GM12891 (cell line): ENCODE measurements around the gene DGKI.

ENCODE experiments used
- DNase-seq: peaks from one replicate; pipeline ENCODE4 v3.0.0; 2011; ENCODE audit warnings: low spot score; ENCODE audit not compliant: insufficient read length
- FAIRE-seq: peaks from 2 replicates; lab custom pipeline; 2011; peaks lifted over from hg19 to GRCh38; lab: Jason Lieb, UNC
- PAX5 ChIP-seq: IDR thresholded peaks from 2 replicates; pipeline ENCODE4 v1.6.1; 2011; ENCODE audit warnings: low read length, moderate library complexity, mild to moderate bottlenecking; ENCODE audit not compliant: insufficient read depth, severe bottlenecking
- POLR2A ChIP-seq: IDR thresholded peaks from 2 replicates; pipeline ENCODE4 v1.6.1; 2011; ENCODE audit warnings: low read depth, low read length, control low read depth
- POLR2AphosphoS5 ChIP-seq: IDR thresholded peaks from 2 replicates; pipeline ENCODE4 v1.6.1; 2011; ENCODE audit warnings: low read depth, low read length, control low read depth
- POU2F2 ChIP-seq: IDR thresholded peaks from 2 replicates; pipeline ENCODE4 v1.6.1; 2011; ENCODE audit warnings: low read depth, mild to moderate bottlenecking, control low read depth, low read length, moderate library complexity
- SPI1 ChIP-seq: IDR thresholded peaks from 2 replicates; pipeline ENCODE4 v1.6.1; 2011; ENCODE audit warnings: low read depth, low read length, control low read depth
- TAF1 ChIP-seq: IDR thresholded peaks from 2 replicates; pipeline ENCODE4 v1.6.1; 2011; ENCODE audit warnings: low read depth, low read length, control low read depth

The DGKI gene

GRCh38 chr7:137647905-137648565, 198.7 kb downstream of the DGKI start:
- FAIRE-seq: no peak
- no peak for DNase-seq
- TF ChIP-seq TAF1 (no peak), SPI1 (no peak), POLR2A (no peak), POLR2AphosphoS5 (no peak), POU2F2 (no peak), PAX5 (no peak)

- TF ChIP-seq POU2F2 (no peak), SPI1 (no peak), POLR2AphosphoS5 (no peak), TAF1 (no peak), PAX5 (no peak), POLR2A (no peak)
- FAIRE-seq: no peak
- DNase-seq: no peak
Measured at GRCh38 chr7:137642472-137642871, 204.3 kb downstream of the DGKI start.

- DNase-seq (no peak), FAIRE-seq (no peak)
- TF ChIP-seq TAF1: no peak
- no peak for TF ChIP-seq PAX5
- no peak for TF ChIP-seq SPI1
- TF ChIP-seq POLR2A: no peak
- TF ChIP-seq POLR2AphosphoS5: no peak
- TF ChIP-seq POU2F2: no peak
Measured at GRCh38 chr7:137642031-137642430, 204.7 kb downstream of the DGKI start.

- TF ChIP-seq POLR2AphosphoS5 (no peak), POLR2A (no peak), POU2F2 (no peak), SPI1 (no peak), PAX5 (no peak), TAF1 (no peak)
- FAIRE-seq (no peak), DNase-seq (no peak)
Measured at GRCh38 chr7:137636376-137636775, 210.4 kb downstream of the DGKI start.

- TF ChIP-seq POU2F2 (no peak), TAF1 (no peak), POLR2A (no peak), SPI1 (no peak), PAX5 (no peak), POLR2AphosphoS5 (no peak)
- FAIRE-seq: no peak
- no peak for DNase-seq
Measured at GRCh38 chr7:137635874-137636273, 210.9 kb downstream of the DGKI start.

- DNase-seq (no peak), FAIRE-seq (no peak)
- TF ChIP-seq POLR2AphosphoS5 (no peak), PAX5 (no peak), SPI1 (no peak), POU2F2 (no peak), TAF1 (no peak), POLR2A (no peak)
Measured at GRCh38 chr7:137635132-137635531, 211.6 kb downstream of the DGKI start.

- no peak for DNase-seq
- no peak for FAIRE-seq
- no peak for TF ChIP-seq POLR2A
- no peak for TF ChIP-seq PAX5
- TF ChIP-seq POLR2AphosphoS5: no peak
Measured at GRCh38 chr7:137634356-137634755, 212.4 kb downstream of the DGKI start.

GRCh38 chr7:137633133-137633532, 213.6 kb downstream of the DGKI start:
- DNase-seq (no peak), FAIRE-seq (no peak)
- no peak for TF ChIP-seq PAX5
- no peak for TF ChIP-seq POLR2A
- TF ChIP-seq POU2F2: no peak
- no peak for TF ChIP-seq TAF1
- no peak for TF ChIP-seq SPI1
- TF ChIP-seq POLR2AphosphoS5: no peak

GRCh38 chr7:137628216-137628615, 218.6 kb downstream of the DGKI start:
- FAIRE-seq: no peak
- no peak for DNase-seq
- TF ChIP-seq POU2F2 (no peak), TAF1 (no peak), POLR2AphosphoS5 (no peak), POLR2A (no peak), SPI1 (no peak), PAX5 (no peak)
